Adrenal gland (tissue), 5 donors: ENCODE results near the gene TAGLN.

Experiments
- CTCF ChIP-seq, 6 experiments: fragments of 450-650 bp in 4 of 6; fragments of 200-600 bp in 2 of 6; sonication (generic) in 1 of 6; IDR thresholded peaks; 1 replicate in 5 of 6; 2 replicates in 1 of 6; pipeline versions ENCODE4 v1.5.1 to v1.8.0; 2016 to 2021; ENCODE audit warnings: antibody characterized with exemption in 6 of 6, mild to moderate bottlenecking in 2 of 6, moderate library complexity in 1 of 6
- POLR2A ChIP-seq, 2 donors: fragments of 450-650 bp; IDR thresholded peaks; one replicate each; pipeline ENCODE4 v1.6.1; 2017; ENCODE audit warnings: antibody characterized with exemption in 2 of 2, mild to moderate bottlenecking in 2 of 2, moderate library complexity in 1 of 2
- donor health status: DM: no; HTN: no; CAD: no.

GRCh38 chr11:117154468-117154867, 44.7 kb upstream of the TAGLN start:
- TF ChIP-seq CTCF (IDR thresholded peaks at IDR 0.05): no peak
- TF ChIP-seq POLR2A (IDR thresholded peaks at IDR 0.05): no peak
